Lung (tissue), 12 donors: ENCODE data around the gene KCTD21. TPM values are rescaled to one million over a fixed set of nuclear protein-coding genes. Genes with fewer than 3 reads are reported as not detected.

ENCODE experiments used
- ATAC-seq: fragments of 200-7000 bp; cut with Tn5 transposase; one replicate; pipeline ENCODE4 v1.9.1; 2020; ENCODE audit warnings: moderate number of reproducible peaks; ENCODE audit not compliant: insufficient read depth, low FRiP score
- DNase-seq, 3 donors: peaks; one replicate each; pipeline ENCODE4 v3.0.0-alpha.2; 2013 to 2017
- H3K27ac ChIP-seq, 2 donors: one replicate each; pipeline ENCODE4 v1.5.1; 2013; ENCODE audit warnings: mild to moderate bottlenecking in 2 of 2, moderate library complexity in 2 of 2, control low read depth in 1 of 2, inconsistent platforms in 1 of 2, low read depth in 1 of 2, low read length in 1 of 2
- H3K27me3 ChIP-seq, 3 donors: one replicate each; pipeline ENCODE4 v1.5.1; 2013; ENCODE audit warnings: low read length in 2 of 3; ENCODE audit not compliant: control insufficient read depth in 3 of 3, insufficient read depth in 3 of 3
- H3K36me3 ChIP-seq, 4 donors: one replicate each; pipeline ENCODE4 v1.5.1; 2013; ENCODE audit warnings: low read length in 4 of 4, mild to moderate bottlenecking in 1 of 4, moderate library complexity in 1 of 4; ENCODE audit not compliant: control insufficient read depth in 4 of 4, insufficient read depth in 4 of 4
- H3K4me1 ChIP-seq, 5 donors: one replicate each; pipeline ENCODE4 v1.5.1; 2013; ENCODE audit warnings: low read length in 5 of 5, mild to moderate bottlenecking in 2 of 5, moderate library complexity in 1 of 5; ENCODE audit not compliant: control insufficient read depth in 5 of 5, insufficient read depth in 5 of 5
- H3K4me3 ChIP-seq: one replicate; pipeline ENCODE4 v1.5.1; 2013; ENCODE audit warnings: mild to moderate bottlenecking, control low read depth, moderate library complexity
- H3K9ac ChIP-seq, 2 donors: one replicate each; pipeline ENCODE4 v1.5.1; 2013; ENCODE audit warnings: low read length in 2 of 2, control low read depth in 1 of 2; ENCODE audit not compliant: insufficient read depth in 1 of 2
- H3K9me3 ChIP-seq, 4 donors: one replicate each; pipeline ENCODE4 v1.5.1; 2013; ENCODE audit warnings: low read length in 3 of 4, mild to moderate bottlenecking in 1 of 4, moderate library complexity in 1 of 4; ENCODE audit not compliant: control insufficient read depth in 4 of 4, insufficient read depth in 3 of 4
- WGBS, 2 donors: extraction: QIAGEN DNeasy Blood & Tissue Kit; methylation state at CpG; one replicate each; pipeline ENCODE4 v1.1.7; 2013; 5-methylcytosine and 5-hydroxymethylcytosine counted together
- polyA plus RNA-seq, 2 donors: library from polyadenylated mRNA; stranded (reverse); fragments of 200-250 nt; gene quantifications; one replicate each; pipeline ENCODE4 v1.2.1, GENCODE V29; 2013
- total RNA-seq, 2 donors: library from RNA; depleted of rRNA in 1 of 2; stranded (reverse); fragments of >200 nt in 1 of 2; gene quantifications; one replicate each; pipeline ENCODE4 v1.2.1, GENCODE V29; 2014 to 2021
- TF ChIP-seq, protein P1 (sequence below): IDR thresholded peaks from 2 replicates; pipeline ENCODE4 v1.5.1; 2012; ENCODE audit warnings: mild to moderate bottlenecking; ENCODE audit errors: control extremely low read depth, extremely low read depth
- donor health status: control.
- donor health status: control.
- donor health status: Bipolar disorder and iron deficiency.
- donor health status: healthy.
- donor health status: DM: yes; HTN: yes; CAD: no.

KCTD21 gene
- total and polyA plus RNA-seq, 4 donors: 4.1 to 10.8 (median 7.5) TPM

DNA sequence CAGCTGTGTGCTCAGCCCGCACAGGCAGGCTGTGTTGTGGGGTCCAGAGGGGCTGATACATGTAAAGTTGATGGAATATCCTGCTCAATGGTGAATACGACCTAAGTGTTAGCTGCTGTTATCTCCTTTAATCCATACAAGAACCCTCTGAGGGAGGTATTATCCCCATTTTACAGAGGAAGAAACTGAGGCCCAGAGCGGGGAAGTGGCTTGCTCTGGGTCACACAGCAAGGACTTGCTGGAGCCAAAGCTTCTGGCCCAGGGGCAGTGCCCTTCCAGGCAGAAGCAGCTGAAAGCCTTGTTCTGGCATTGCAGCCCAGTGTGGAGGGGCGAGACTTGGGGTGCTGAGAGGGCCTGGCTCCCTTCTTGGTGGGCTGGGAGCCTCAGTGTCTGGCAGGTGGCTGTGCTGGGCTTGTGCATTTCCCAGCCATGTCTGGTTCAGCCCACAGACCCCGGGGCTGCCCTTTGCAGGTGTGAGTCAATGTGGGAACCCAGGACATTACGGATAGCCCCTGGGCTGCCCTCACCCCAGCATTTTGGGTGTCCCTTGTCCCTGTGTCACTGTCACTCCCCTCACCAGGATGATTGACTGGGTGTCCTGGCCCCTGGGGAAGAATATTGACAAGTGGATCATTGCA lies 10.7 kb upstream of the KCTD21 start:
- Histone ChIP-seq H3K9ac (no peak overlapping the region), H3K27me3 (no peaks in the 10 kb centered on the region), H3K27ac (no peak overlapping the region), H3K9me3 (peaks cover 0 to 2% (median 0%) of the 10 kb centered on the region in 4 donors), H3K4me1 (peaks cover 0 to 4% (median 0%) of the 10 kb centered on the region in 5 donors), H3K4me3 (no peak overlapping the region), H3K36me3 (peaks cover 0 to 23% (median 4%) of the 10 kb centered on the region in 4 donors)
- WGBS, 2 donors: 95 to 96% methylated on average over 6 of the region's 6 CpGs
- TF ChIP-seq, protein P1, sequence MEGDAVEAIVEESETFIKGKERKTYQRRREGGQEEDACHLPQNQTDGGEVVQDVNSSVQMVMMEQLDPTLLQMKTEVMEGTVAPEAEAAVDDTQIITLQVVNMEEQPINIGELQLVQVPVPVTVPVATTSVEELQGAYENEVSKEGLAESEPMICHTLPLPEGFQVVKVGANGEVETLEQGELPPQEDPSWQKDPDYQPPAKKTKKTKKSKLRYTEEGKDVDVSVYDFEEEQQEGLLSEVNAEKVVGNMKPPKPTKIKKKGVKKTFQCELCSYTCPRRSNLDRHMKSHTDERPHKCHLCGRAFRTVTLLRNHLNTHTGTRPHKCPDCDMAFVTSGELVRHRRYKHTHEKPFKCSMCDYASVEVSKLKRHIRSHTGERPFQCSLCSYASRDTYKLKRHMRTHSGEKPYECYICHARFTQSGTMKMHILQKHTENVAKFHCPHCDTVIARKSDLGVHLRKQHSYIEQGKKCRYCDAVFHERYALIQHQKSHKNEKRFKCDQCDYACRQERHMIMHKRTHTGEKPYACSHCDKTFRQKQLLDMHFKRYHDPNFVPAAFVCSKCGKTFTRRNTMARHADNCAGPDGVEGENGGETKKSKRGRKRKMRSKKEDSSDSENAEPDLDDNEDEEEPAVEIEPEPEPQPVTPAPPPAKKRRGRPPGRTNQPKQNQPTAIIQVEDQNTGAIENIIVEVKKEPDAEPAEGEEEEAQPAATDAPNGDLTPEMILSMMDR: no peak
- ATAC-seq: no peak
- no peak for DNase-seq

- H3K36me3 ChIP-seq: peaks cover 0 to 23% (median 4%) of the 10 kb centered on the region in 4 donors
- peaks cover 0 to 4% (median 0%) of the 10 kb centered on the region in 5 donors for H3K4me1 ChIP-seq
- H3K9me3 ChIP-seq: peaks cover 0 to 2% (median 0%) of the 10 kb centered on the region in 4 donors
- DNase-seq: no peak
- H3K27me3 ChIP-seq: no peaks in the 10 kb centered on the region
- no peak for ATAC-seq
- H3K27ac ChIP-seq: no peak overlapping the region
- WGBS, 2 donors: 92 to 97% methylated on average over 8 of the region's 8 CpGs
- H3K4me3 ChIP-seq: no peak overlapping the region
- no peak overlapping the region for H3K9ac ChIP-seq
- TF ChIP-seq, protein P1: no peak
Observed at GRCh38 chr11:78197816-78198215, 9.4 kb upstream of the KCTD21 start.

DNA sequence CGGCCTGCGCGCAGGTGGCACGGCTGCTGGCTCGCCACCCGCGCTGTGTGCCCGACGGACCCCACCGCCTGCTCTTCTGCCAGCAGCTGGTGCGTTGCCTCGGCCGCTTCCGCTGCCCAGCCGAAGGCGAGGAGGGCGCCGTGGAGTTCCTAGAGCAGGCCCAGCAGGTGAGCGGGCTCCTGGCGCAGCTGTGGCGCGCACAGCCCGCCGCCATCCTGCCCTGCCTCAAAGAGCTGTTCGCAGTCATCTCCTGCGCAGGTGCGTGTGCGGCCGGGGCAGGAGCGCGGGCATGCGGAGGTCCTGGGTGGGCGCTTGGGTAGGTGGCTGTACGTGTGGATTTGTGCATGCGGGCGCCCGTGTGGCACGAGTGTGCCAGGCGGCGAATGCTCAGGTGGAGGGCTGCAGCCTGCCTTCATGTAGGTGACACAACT lies 8.2 kb upstream of the KCTD21 start:
- DNase-seq (no peak), ATAC-seq (no peak)
- H3K9me3 ChIP-seq: peaks cover 0 to 2% (median 0%) of the 10 kb centered on the region in 4 donors
- TF ChIP-seq, protein P1: no peak
- H3K4me1 ChIP-seq: peaks cover 0 to 4% (median 0%) of the 10 kb centered on the region in 5 donors
- H3K27me3 ChIP-seq: no peaks in the 10 kb centered on the region
- H3K4me3 ChIP-seq: no peak overlapping the region
- no peak overlapping the region for H3K27ac ChIP-seq
- WGBS, 2 donors: 86 to 89% methylated on average over 40 of the region's 40 CpGs
- H3K36me3 ChIP-seq: peaks cover 0 to 23% (median 4%) of the 10 kb centered on the region in 4 donors
- H3K9ac ChIP-seq: no peak overlapping the region
